Trophoblast cell (in vitro differentiated cells and primary cell): Measurements from ENCODE around the gene ADAMTSL5.
A peak's percentile ranks its signal among the peaks of the same experiment; 100 is the strongest.

ENCODE experiments used
- DNase-seq, 2 donors: peaks; one replicate each; pipeline ENCODE4 v3.0.0-alpha.2; 2016
- H2AFZ ChIP-seq: 2 replicates; pipeline ENCODE4 v1.6.1; 2013; ENCODE audit warnings: low read length, moderate library complexity, mild to moderate bottlenecking; ENCODE audit not compliant: insufficient read depth, poor library complexity
- H2AK5ac ChIP-seq: 2 replicates; pipeline ENCODE4 v1.6.1; 2013; ENCODE audit warnings: mild to moderate bottlenecking, low read length
- H2BK120ac ChIP-seq: 2 replicates; pipeline ENCODE4 v1.6.1; 2013; ENCODE audit warnings: low read length, mild to moderate bottlenecking, moderate library complexity; ENCODE audit not compliant: insufficient read depth, poor library complexity
- H2BK12ac ChIP-seq: 2 replicates; pipeline ENCODE4 v1.6.1; 2013; ENCODE audit warnings: mild to moderate bottlenecking, low read length, moderate library complexity
- H2BK5ac ChIP-seq: 2 replicates; pipeline ENCODE4 v1.6.1; 2013; ENCODE audit warnings: low read length, low read depth, moderate library complexity, mild to moderate bottlenecking; ENCODE audit not compliant: poor library complexity
- H3K14ac ChIP-seq: 2 replicates; pipeline ENCODE4 v1.6.1; 2013; ENCODE audit warnings: mild to moderate bottlenecking, low read length
- H3K18ac ChIP-seq: 2 replicates; pipeline ENCODE4 v1.6.1; 2013; ENCODE audit warnings: mild to moderate bottlenecking, low read length
- H3K23ac ChIP-seq: 2 replicates; pipeline ENCODE4 v1.6.1; 2013; ENCODE audit warnings: low read length
- H3K27ac ChIP-seq: 2 replicates; pipeline ENCODE4 v1.5.1; 2013; ENCODE audit warnings: low read depth, mild to moderate bottlenecking, inconsistent platforms, low read length, moderate library complexity
- H3K27me3 ChIP-seq: 2 replicates; pipeline ENCODE4 v1.6.1; 2013; ENCODE audit warnings: inconsistent platforms, mild to moderate bottlenecking, low read length, moderate library complexity; ENCODE audit not compliant: insufficient read depth
- H3K36me3 ChIP-seq, 2 experiments: 1 replicate in 1 of 2; 2 replicates in 1 of 2; pipeline ENCODE4 v1.6.1; 2013; ENCODE audit warnings: low read length in 2 of 2, mild to moderate bottlenecking in 2 of 2, moderate library complexity in 1 of 2; ENCODE audit not compliant: insufficient read depth in 2 of 2, control insufficient read depth in 1 of 2
- H3K4ac ChIP-seq: 2 replicates; pipeline ENCODE4 v1.6.1; 2013; ENCODE audit warnings: low read depth, mild to moderate bottlenecking, low read length, moderate library complexity
- H3K4me1 ChIP-seq, 2 experiments: 1 replicate in 1 of 2; 2 replicates in 1 of 2; pipeline ENCODE4 v1.6.1; 2013; ENCODE audit warnings: low read length in 2 of 2, mild to moderate bottlenecking in 2 of 2, moderate library complexity in 1 of 2; ENCODE audit not compliant: insufficient read depth in 2 of 2, control insufficient read depth in 1 of 2
- H3K4me2 ChIP-seq: 2 replicates; pipeline ENCODE4 v1.6.1; 2013; ENCODE audit warnings: inconsistent platforms, mild to moderate bottlenecking, low read length, moderate library complexity
- H3K4me3 ChIP-seq: 2 replicates; pipeline ENCODE4 v1.5.1; 2013; ENCODE audit warnings: mild to moderate bottlenecking, low read depth, low read length, inconsistent platforms
- H3K79me1 ChIP-seq: one replicate; pipeline ENCODE4 v1.6.1; 2013; ENCODE audit warnings: low read length
- H3K79me2 ChIP-seq: 2 replicates; pipeline ENCODE4 v1.6.1; 2013; ENCODE audit warnings: low read length, mild to moderate bottlenecking; ENCODE audit not compliant: control insufficient read depth, insufficient read depth, poor library complexity
- H3K9ac ChIP-seq: 2 replicates; pipeline ENCODE4 v1.6.1; 2013; ENCODE audit warnings: mild to moderate bottlenecking, low read length
- H3K9me3 ChIP-seq: 2 replicates; pipeline ENCODE4 v1.6.1; 2013; ENCODE audit warnings: low read depth, mild to moderate bottlenecking, control low read depth, inconsistent platforms, low read length; ENCODE audit not compliant: insufficient read depth
- H4K12ac ChIP-seq: 2 replicates; pipeline ENCODE4 v1.6.1; 2013; ENCODE audit warnings: low read depth, mild to moderate bottlenecking, low read length, moderate library complexity
- H4K8ac ChIP-seq: 2 replicates; pipeline ENCODE4 v1.6.1; 2013; ENCODE audit warnings: low read depth, mild to moderate bottlenecking, low read length, moderate library complexity
- H4K91ac ChIP-seq: one replicate; pipeline ENCODE4 v1.6.1; 2013; ENCODE audit warnings: low read depth, mild to moderate bottlenecking, low read length, moderate library complexity
- WGBS: extraction: QIAGEN DNeasy Blood & Tissue Kit; methylation state at CpG from one replicate; pipeline ENCODE4 v1.1.7; 2013; ENCODE audit warnings: missing lambda C conversion rate; ENCODE audit not compliant: insufficient read length, insufficient coverage; ENCODE audit errors: extremely low coverage; 5-methylcytosine and 5-hydroxymethylcytosine counted together

ADAMTSL5 gene

GRCh38 chr19:1522838-1523237 is 10.0 kb upstream of the ADAMTSL5 start:
- Histone ChIP-seq H3K4me3 (no peak overlapping the region), H3K4ac (no peak overlapping the region), H2BK12ac (no peak overlapping the region), H3K27me3 (peaks cover 20% of the 10 kb centered on the region), H4K8ac (no peak overlapping the region), H3K23ac (no peak overlapping the region), H2BK5ac (no peak overlapping the region), H3K4me2 (no peak overlapping the region), H2BK120ac (no peak overlapping the region), H3K27ac (no peak overlapping the region), H4K91ac (no peak overlapping the region), H4K12ac (no peak overlapping the region), H2AK5ac (no peak overlapping the region), H3K9me3 (peaks cover 20% of the 10 kb centered on the region), H2AFZ (no peak overlapping the region), H3K36me3 (no peaks in the 10 kb centered on the region), H3K79me2 (no peaks in the 10 kb centered on the region), H3K9ac (no peak overlapping the region), H3K14ac (no peak overlapping the region), H3K18ac (no peak overlapping the region), H3K4me1 (no peaks in the 10 kb centered on the region), H3K79me1 (no peaks in the 10 kb centered on the region)
- peak in 1 of 2 donors; percentile 44 for DNase-seq
- no CpG with 5 or more reads among the region's 18 CpGs for WGBS

- Histone ChIP-seq H3K27me3 (peaks cover 20% of the 10 kb centered on the region), H3K4me3 (no peak overlapping the region), H4K91ac (no peak overlapping the region), H3K4ac (no peak overlapping the region), H4K12ac (no peak overlapping the region), H3K27ac (no peak overlapping the region), H2AK5ac (no peak overlapping the region), H3K18ac (no peak overlapping the region), H2BK5ac (no peak overlapping the region), H3K9me3 (peaks cover 20% of the 10 kb centered on the region), H3K79me1 (no peaks in the 10 kb centered on the region), H3K23ac (no peak overlapping the region), H2BK120ac (no peak overlapping the region), H3K36me3 (no peaks in the 10 kb centered on the region), H2BK12ac (no peak overlapping the region), H4K8ac (no peak overlapping the region), H3K9ac (no peak overlapping the region), H2AFZ (no peak overlapping the region), H3K79me2 (no peaks in the 10 kb centered on the region), H3K4me1 (no peaks in the 10 kb centered on the region), H3K4me2 (no peak overlapping the region), H3K14ac (no peak overlapping the region)
- no CpG with 5 or more reads among the region's 10 CpGs for WGBS
- DNase-seq: no peak
These were observed 9.2 kb upstream of the ADAMTSL5 start for GRCh38 chr19:1522061-1522460.

- no CpG with 5 or more reads among the region's 14 CpGs for WGBS
- no peak for DNase-seq
- H3K27me3 ChIP-seq: peaks cover 20% of the 10 kb centered on the region
These were observed 8.8 kb upstream of the ADAMTSL5 start for GRCh38 chr19:1521636-1522035.

GRCh38 chr19:1520203-1520780 is 7.5 kb upstream of the ADAMTSL5 start:
- Histone ChIP-seq H3K4me3 (no peak overlapping the region), H3K79me1 (no peaks in the 10 kb centered on the region), H3K79me2 (no peaks in the 10 kb centered on the region), H4K91ac (no peak overlapping the region), H3K18ac (no peak overlapping the region), H2BK120ac (no peak overlapping the region), H3K4me2 (no peak overlapping the region), H2AK5ac (no peak overlapping the region), H3K27me3 (peaks cover 20% of the 10 kb centered on the region), H2BK5ac (no peak overlapping the region), H2BK12ac (no peak overlapping the region), H3K4me1 (no peaks in the 10 kb centered on the region), H3K14ac (no peak overlapping the region), H4K12ac (no peak overlapping the region), H3K27ac (no peak overlapping the region), H3K9me3 (peaks cover 19% of the 10 kb centered on the region), H2AFZ (no peak overlapping the region), H3K23ac (no peak overlapping the region), H3K36me3 (no peaks in the 10 kb centered on the region), H3K9ac (no peak overlapping the region), H4K8ac (no peak overlapping the region), H3K4ac (no peak overlapping the region)
- no peak for DNase-seq
- WGBS: no CpG with 5 or more reads among the region's 17 CpGs

More at GRCh38 chr19:1521636-1522035, 8.8 kb upstream of the ADAMTSL5 start:
- H4K8ac ChIP-seq: no peak overlapping the region
- H3K79me2 ChIP-seq: no peaks in the 10 kb centered on the region
- no peaks in the 10 kb centered on the region for H3K36me3 ChIP-seq
- H2BK5ac ChIP-seq: no peak overlapping the region
- no peak overlapping the region for H2BK12ac ChIP-seq
- H3K9ac ChIP-seq: no peak overlapping the region
- H2BK120ac ChIP-seq: no peak overlapping the region
- no peak overlapping the region for H4K91ac ChIP-seq
- H2AFZ ChIP-seq: no peak overlapping the region
- no peaks in the 10 kb centered on the region for H3K4me1 ChIP-seq
- peaks cover 18% of the 10 kb centered on the region for H3K9me3 ChIP-seq
- H3K4me2 ChIP-seq: no peak overlapping the region
- no peak overlapping the region for H3K27ac ChIP-seq
- no peaks in the 10 kb centered on the region for H3K79me1 ChIP-seq
- no peak overlapping the region for H3K18ac ChIP-seq
- H3K14ac ChIP-seq: no peak overlapping the region
- H2AK5ac ChIP-seq: no peak overlapping the region
- no peak overlapping the region for H3K4ac ChIP-seq
- no peak overlapping the region for H3K4me3 ChIP-seq
- H4K12ac ChIP-seq: no peak overlapping the region
- no peak overlapping the region for H3K23ac ChIP-seq
